ENCODE data around the gene ZFHX3. TPM values are rescaled to one million over a fixed set of nuclear protein-coding genes. Genes with fewer than 3 reads are reported as not detected.

ZFHX3 gene
- total and polyA plus RNA-seq, 10 donors = 0.47 to 18.5 (median 11.1) TPM

- Histone ChIP-seq H3K36me3 (peaks cover 0 to 10% (median 0%) of the 10 kb centered on the region in 6 donors), H3K4me1 (peaks cover 0 to 15% (median 0%) of the 10 kb centered on the region in 6 donors), H3K4me3 (no peak overlapping the region), H3K9me3 (no peaks in the 10 kb centered on the region), H3K27me3 (replicated peaks in 1 of 7) (no peaks in the 10 kb centered on the region), H3K27ac (no peak overlapping the region)
- WGBS, 5 donors = 70 to 74% (median 71%) methylated on average over 12 of the region's 12 CpGs
- DNase-seq = no peak
- intact Hi-C loops (cut with DNase I; ENCODE audit: low total_unique reads) = loop anchor here (10.0 kb wide), 3 partner anchors 225 to 1045 kb away; no protein-coding TSS in a partner anchor
- TF ChIP-seq CTCF (IDR thresholded peaks at IDR 0.05 in 8 of 11, conservative IDR thresholded peaks at IDR 0.05 in 3 of 11) = no peak
- TF ChIP-seq POLR2AphosphoS5 (IDR thresholded peaks at IDR 0.05) = no peak
- no peak for TF ChIP-seq POLR2A (IDR thresholded peaks at IDR 0.05)
These were observed 217.8 kb downstream of the ZFHX3 start for GRCh38 chr16:72829846-72830775.

- intact Hi-C loops (cut with DNase I; ENCODE audit: low total_unique reads) = no loop called here
- no peaks in the 10 kb centered on the region for H3K27me3 ChIP-seq (replicated peaks in 1 of 7)
- DNase-seq = no peak
- peaks cover 0 to 15% (median 0%) of the 10 kb centered on the region in 6 donors for H3K4me1 ChIP-seq
- H3K27ac ChIP-seq = no peak overlapping the region
- TF ChIP-seq POLR2A (IDR thresholded peaks at IDR 0.05) (no peak), POLR2AphosphoS5 (IDR thresholded peaks at IDR 0.05) (no peak), CTCF (IDR thresholded peaks at IDR 0.05 in 8 of 11, conservative IDR thresholded peaks at IDR 0.05 in 3 of 11) (no peak)
- 83 to 94% (median 84%) methylated on average over 7 of the region's 7 CpGs for WGBS, 5 donors
- no peaks in the 10 kb centered on the region for H3K9me3 ChIP-seq
- peaks cover 0 to 10% (median 0%) of the 10 kb centered on the region in 6 donors for H3K36me3 ChIP-seq
- H3K4me3 ChIP-seq = no peak overlapping the region
These were observed 220.1 kb downstream of the ZFHX3 start for GRCh38 chr16:72827866-72828265.

GRCh38 chr16:72825912-72826621 lies 221.9 kb downstream of the ZFHX3 start:
- 88 to 96% (median 92%) methylated on average over 11 of the region's 11 CpGs for WGBS, 5 donors
- H3K4me1 ChIP-seq = peaks cover 0 to 9% (median 0%) of the 10 kb centered on the region in 6 donors
- H3K27ac ChIP-seq = no peak overlapping the region
- no peak for DNase-seq
- no peak overlapping the region for H3K4me3 ChIP-seq
- intact Hi-C loops (cut with DNase I; ENCODE audit: low total_unique reads) = no loop called here
- TF ChIP-seq POLR2AphosphoS5 (IDR thresholded peaks at IDR 0.05) = no peak
- TF ChIP-seq POLR2A (IDR thresholded peaks at IDR 0.05) = no peak
- TF ChIP-seq CTCF (IDR thresholded peaks at IDR 0.05 in 8 of 11, conservative IDR thresholded peaks at IDR 0.05 in 3 of 11) = no peak
- peaks cover 0 to 10% (median 0%) of the 10 kb centered on the region in 6 donors for H3K36me3 ChIP-seq
- H3K27me3 ChIP-seq (replicated peaks in 1 of 7) = no peaks in the 10 kb centered on the region
- H3K9me3 ChIP-seq = no peaks in the 10 kb centered on the region
